Activated CD4-positive, alpha-beta T cell treated with anti-CD3 and anti-CD28 coated beads, Interleukin-2, amount 50 U/mL, for 24 hours (primary cell): Measurements from ENCODE around the gene METTL17.
"Not testable (repeated sequence)": the region's sequence is repeated elsewhere in the genome, so short reads cannot be mapped to it uniquely, and the experiment has no call there.

Experiments used
- DNase-seq, 2 donors: peaks; one replicate each; pipeline ENCODE4 v3.0.0-alpha.2; 2020; ENCODE audit warnings: low read depth in 1 of 2, low spot score in 1 of 2

Gene METTL17

DNA sequence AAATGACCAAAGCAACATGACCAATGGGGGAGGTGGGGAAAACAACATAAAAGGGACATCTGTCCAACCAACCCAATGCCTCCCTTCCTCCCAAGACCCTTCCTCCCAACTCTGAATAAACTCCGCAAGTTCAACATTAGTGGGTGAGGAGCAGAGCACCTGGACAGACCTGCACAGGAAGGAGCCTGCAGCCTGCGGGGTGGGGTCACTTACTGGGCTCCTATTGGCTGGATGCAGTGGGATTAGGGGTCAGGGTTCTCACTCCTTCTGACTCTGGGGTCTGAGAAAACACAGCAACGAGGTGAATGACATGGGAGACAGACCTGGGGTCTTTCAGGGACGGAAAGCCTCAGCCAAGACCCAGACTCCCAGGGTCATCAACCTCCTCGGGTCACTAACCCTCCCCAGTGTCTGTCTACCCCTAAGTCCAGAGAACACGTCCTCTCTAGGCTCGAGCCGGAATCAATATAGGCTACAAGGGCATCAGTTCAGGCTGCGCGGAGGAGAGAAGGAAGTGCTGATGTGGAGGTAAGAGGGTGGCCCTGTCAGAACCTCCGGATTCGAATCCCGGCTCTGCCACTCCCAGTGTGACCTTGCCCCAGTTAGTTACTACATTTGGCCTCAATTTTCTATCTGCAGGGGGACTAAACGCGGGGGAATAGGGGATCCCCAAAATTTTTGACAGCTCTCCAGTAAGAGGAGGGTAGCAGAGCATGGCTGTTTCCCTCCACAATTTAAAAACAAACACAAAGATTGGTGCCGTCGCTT, 34.2 kb downstream of the METTL17 start:
- no peak for DNase-seq

DNA sequence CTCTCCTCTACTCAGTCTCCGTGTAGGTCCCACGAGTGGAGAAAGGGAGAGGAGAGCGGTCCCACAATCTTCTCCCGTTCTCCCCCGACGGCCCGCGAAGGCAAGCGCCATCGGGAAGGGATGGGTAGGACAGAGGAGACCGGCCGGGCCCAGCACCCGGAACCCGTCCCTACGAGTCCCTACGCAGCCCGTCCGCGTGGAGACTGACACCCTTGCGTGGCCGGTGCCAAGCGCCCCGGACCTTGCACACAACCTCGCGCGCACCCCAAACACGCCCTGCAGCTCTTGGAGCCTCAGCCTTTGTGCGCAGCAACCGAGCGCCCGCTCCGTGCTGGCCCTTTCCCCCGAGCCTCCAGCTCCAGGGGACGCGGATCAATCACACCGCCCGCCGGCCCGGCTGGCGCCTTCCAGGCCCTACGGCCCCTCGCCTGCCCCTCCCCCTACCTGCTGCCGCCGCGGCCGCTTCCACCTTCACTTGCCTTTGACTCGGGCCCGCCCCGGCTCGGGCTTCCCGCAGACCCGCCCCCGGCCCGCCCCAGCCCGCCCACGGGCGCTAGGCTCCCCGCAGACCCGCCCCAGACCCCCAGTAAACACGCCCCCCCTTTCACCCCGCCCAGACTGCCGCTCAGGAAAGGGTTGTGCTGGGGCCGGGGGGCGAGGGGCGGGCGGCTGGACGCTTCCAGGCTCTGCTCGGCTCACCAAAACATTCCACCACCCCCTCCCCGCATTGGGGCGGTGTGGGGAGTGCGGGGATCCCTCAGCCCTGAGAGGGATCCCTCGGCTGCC, 35.0 kb downstream of the METTL17 start, which contains the start of gene NDRG2:
TSS of gene NDRG2 (minus strand) at position 477 of the 786 bp plus-strand sequence. CDS start 1,746 bp downstream, outside the sequence.
- peak; percentile 25 to 28 for DNase-seq

DNA sequence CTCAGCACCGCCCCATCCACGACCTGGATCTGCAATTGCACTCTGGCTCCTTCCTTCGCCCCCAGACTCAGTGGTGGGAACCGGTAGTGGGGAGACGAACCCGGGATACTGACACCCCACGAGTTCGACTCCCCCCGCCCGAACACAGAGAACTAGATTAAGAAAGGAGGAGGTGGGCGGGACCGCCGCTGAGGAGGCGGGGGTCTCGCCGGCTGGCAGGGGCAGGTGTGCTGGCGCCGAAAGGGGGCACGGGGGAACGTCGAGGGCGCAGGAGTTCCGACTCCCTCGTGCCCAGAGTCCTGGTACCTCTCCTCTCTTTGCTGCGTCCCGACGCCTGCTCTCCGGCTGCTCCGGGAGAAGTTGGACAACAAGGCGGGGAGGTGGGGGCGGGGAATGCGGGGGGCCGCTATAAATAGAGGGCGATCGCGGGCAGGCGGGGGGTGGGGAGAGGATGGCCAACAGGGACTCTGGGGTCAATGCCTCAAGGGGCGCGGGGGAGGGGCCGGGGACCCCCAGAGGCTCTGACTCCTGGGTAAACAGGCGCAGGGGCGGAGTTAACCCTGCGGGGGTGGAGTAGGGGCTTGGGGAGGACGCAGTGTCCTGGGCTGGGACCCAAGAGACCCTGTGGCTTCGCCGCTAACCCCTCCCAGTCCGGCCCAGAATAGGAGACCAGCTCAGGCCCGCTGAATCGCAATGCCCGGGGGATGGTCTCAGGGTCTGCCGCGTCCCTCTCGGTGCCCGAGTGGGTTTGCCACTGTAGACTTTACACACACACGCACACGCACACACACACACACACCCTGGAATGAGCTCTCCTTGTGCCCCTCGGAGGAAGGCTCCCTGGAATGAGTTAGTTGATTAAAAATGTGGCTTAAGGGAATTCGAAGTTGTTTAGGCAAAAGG, 35.8 kb downstream of the METTL17 start:
- no peak for DNase-seq

DNA sequence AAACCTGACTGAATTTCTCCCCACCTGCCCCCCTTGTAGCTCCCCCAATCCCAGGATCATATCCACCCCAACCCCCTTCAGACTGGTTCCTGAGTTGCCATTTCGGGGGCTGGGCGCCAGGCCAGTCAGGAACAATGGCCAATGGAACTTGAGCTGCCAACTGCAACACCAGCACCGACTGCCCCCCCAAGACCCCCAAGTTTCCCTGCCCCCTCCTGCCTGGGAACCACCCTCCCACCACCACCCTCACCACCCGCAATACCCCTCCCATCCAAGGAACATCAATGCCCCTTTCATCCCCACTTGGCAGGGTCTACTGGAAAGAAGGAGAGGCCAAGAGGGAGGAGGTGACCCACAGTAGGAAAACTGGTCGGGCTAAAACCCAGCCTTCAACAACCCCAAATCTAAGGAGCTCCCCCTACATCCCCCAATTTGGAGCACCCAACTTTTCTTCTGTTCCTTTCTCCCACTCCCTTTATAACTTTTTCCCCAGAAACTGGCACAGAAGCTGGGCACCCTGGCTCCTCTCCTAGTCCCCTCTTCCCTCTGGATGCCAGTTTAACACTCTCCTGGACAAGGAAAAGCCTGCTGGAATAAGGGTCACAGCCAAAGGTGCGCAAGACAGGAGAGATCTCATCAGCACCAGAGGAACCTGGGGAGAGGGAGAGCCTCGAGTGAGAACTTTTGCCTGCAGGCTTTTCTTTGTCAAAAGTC, 36.7 kb downstream of the METTL17 start:
- DNase-seq = no peak

DNA sequence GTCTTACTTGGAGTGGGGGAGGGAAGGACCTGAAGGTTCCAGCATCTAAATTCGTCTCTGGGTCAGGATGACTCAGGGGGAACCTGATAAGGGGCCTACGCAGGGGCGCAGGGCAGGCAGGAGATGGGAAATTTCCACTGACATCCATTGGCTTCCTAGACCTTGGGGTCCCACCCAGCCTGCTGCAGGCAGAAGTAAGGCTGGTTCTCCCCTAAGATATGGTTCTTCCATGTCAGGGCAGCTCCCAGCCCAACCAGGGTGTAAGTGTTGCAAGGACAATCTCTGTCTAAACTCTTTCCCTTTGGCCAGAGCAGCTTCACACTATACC, 37.2 kb downstream of the METTL17 start:
- no peak for DNase-seq

DNA sequence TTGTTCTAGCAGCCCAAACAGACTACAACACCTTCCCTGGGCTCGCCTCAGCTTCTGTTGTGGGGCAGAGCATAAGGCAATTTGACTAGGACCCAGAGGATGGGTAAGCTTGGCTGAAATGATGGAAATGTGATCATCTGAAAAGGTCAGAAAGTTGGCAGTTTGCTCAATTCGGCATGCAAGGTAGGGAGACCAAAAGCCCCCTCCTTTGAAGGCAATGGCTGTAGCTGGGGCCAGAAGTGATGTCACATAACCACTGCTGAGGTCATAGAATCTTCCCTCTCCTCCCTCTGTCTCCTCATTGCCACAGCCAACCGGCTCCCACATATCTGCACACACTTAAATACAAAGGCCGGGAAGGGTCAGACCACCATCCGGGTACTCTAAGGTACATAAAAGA, 40.1 kb downstream of the METTL17 start, which contains the start of gene TPPP2:
TSS of gene TPPP2 (plus strand) at position 301 of the 400 bp plus-strand sequence. CDS start 365 bp downstream, outside the sequence.
- no peak for DNase-seq

DNA sequence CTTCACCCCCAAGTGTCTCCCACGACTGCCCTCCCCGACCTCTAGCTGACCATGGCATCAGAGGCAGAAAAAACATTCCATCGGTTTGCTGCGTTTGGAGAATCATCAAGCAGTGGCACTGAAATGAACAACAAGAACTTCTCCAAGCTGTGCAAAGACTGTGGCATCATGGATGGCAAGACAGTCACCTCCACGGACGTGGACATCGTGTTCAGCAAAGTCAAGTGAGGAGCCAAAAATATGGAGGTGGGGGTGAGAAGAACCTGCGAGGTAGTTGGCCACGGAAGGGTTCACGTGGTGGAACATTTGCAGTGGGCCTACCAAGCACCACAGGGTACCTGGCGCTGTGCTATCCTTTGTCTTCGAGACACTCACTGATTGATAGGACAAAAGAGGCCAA, 40.8 kb downstream of the METTL17 start:
- no peak for DNase-seq

DNA sequence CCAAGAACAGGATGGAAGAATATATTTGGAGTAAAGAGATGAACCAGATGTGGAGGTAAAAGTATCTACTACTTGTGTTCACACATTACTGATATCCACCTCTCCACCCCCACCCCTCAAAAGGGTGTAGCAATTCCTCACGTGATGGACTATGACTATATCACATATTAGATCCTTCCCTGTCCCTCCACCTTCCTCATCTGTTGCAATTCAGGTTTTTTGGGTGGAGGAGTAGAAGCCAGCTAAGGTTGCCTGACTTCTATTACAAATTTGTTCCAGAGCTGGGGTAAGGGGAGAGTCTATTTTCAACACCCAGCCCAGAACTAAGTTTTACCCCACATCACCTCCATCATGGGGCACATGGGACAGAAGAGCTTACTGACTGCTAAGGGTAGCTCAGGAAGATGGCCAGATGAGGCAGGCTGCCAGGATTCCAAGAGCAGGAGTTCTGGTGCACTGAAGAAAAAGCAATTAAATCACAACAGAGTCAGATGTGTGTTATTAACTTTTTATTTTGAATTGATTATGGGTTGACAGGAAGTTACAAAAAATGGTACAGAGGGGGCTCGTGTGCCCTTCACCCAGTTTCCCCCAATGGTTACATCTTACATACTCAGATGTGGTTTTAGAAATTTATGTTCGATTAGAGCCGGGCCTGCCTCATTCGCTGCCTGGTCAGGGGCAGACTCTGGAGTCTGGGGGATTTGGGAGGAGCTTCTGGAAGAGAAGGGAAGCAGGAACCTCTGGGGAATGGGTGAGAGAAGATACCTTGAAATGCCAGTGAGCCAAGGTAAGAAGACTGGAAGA, 42.7 kb downstream of the METTL17 start:
- DNase-seq = no peak

DNA sequence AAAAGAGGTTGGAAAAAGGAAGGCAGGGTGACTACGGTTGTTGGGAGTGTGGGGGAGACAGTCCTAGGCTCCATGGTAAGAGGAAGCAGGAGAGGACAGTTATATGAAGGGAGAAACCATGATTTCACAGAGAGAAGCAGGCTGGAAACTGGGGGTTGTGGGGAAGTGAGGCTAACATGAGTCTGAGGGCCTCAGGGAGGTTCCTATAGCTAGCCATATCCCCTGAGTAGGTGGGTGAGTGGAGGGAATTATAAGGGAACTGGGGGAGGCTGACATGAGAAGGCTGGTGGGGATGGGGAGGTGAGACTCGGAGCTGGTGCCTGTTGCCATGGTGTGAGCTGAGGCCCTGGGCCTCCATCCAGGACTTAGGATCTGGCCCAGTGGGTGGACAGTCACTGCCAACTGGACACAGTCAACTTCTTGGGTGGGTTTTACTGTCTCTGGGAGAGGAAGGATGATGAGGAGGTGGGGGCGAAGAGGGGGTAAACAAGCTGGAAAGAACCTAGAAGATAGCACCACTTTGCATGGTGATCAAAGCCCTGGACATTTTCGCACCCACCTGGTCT, 43.4 kb downstream of the METTL17 start:
- no peak for DNase-seq

DNA sequence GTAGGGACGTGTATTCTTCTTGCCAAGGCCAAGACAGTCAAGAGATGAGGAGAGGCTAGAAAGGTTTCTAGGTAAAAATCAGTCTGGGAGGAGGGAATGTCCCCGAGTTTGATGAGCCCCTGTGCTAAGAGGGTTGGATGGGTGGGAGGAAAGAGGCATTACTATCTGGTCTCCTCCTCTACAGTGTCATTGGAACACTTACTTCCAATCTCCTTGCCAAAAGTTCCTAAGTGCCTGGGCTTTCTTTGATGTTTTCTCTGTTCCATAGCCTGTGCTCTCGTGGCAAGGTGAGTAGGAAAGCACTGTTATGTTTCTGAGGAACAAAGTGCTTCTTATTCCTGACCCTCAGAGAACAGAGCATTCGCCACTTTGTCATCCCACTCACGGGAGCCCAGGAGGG, 44.9 kb downstream of the METTL17 start, which contains the start of gene RNASE13:
TSS of gene RNASE13 (minus strand) at position 101 of the 400 bp plus-strand sequence. CDS start 519 bp downstream, outside the sequence.
- no peak for DNase-seq

DNA sequence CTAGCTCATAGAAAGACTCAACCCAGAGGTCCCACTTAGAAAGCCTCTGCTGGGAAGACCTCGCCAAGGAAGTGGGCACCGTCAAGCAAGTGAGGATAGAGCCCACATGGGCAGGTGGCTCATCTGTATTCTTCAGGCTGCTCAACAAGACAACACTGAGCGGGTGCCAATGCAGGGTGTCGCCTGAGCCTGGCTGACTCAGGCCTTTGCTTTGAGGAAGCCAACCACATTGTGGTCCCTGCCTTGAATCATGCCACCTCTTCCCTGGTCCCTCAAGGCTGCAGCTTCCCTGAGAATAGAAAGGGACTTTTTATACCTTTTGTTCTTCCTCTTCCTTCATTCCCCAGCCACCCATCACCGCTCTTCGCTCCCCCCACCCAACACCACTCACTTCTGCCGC, 47.0 kb downstream of the METTL17 start:
- DNase-seq = no peak

DNA sequence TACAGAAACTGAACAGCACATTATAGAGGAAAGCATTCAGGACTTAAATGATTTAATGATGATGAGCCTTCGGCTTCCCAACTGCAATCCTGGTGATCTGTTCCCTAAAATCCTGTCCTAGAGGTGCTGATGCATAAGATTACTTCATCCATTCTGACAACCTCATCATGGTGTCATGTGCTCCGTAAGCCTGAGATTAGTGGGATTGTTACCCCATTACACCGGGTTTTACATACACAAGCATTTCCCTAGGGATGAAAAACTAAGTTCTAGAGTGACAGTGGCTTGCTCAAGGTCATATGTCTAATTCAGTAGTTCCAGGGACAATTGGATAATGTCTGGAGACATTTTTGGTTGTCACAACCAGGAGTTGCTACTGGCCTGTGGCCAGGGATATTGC, 47.4 kb downstream of the METTL17 start:
- DNase-seq = no peak

DNA sequence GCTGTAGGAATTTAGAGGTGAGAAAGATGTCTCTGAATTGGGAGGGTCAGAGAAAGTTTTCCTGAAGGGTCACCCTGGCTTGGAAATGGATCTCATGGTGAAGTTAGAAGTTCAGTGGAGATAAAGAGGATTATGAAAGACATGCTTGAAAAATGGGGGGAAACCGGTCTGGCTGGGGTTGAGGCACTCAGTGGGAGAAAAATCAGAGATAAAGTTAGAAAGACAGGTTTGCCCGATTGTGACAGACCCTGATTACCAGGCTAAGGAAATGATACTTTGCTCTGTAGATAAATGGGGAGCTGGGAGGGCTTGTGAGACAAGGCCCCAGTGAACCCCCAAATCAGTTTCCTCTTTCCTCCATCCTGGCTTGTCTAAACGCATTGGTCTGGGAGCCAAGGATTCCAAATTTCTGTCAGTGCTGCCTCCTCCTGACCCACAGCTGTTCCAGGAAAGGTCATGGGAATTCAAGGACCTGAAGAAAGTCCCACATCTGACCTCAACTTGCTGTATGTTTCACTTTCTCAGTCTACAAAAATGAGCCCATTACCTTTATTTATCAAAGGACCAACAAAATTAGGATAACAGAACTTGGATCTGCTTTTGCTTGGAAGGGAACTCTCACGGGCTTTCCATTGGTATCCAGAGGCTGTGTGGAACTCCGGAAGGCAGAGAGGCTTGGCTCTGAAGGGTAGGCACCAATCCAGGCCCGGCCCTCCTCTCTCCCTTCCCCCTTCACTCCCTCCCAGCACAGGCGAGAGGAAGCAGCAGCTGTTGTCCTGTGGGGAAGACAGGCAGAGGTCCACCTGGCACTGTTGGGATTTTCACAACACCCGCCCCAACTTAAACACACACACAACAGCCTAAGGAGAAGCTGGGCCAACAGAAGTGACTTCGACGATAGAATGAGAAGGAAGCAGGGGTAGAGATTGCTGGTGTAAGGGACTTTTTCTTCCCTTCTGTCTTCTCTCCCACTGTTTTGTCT, 49.0 kb downstream of the METTL17 start:
- no peak for DNase-seq

DNA sequence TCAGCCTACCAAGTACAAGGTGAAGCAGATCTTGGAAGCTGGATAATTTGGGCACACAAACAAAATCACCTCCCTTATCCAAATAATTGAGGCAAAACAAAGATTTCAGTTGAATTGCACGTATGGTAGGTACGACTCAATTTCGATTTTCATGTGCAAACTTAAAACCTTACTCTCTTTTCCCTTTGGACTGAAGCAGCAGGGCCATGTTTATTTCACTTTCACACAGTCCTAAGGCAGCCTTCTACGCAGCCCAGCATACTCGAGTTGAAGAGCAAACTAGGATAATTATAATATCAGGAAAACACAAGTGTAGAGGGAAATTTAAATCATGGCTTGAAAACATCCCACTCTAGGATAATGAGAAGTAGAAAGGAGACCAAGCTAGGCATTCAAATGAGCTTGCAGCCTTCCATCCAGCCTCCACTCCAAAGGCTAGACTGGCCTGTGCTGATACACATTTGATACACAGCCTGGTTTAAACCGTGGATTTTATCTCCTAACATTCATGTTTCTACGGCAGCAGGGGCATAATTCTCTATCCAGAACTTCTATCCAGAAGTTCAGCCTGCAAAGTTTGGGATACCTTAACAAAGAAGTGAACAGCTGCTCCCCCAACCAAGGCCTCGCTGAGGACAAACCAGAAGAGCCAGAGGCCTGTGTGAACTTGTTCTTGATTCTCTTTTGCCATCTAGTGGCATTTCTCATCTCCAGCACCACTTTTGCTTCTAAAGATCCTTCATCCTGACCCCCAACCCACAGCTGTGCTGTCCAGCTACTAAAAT, 50.0 kb downstream of the METTL17 start:
- DNase-seq = no peak

DNA sequence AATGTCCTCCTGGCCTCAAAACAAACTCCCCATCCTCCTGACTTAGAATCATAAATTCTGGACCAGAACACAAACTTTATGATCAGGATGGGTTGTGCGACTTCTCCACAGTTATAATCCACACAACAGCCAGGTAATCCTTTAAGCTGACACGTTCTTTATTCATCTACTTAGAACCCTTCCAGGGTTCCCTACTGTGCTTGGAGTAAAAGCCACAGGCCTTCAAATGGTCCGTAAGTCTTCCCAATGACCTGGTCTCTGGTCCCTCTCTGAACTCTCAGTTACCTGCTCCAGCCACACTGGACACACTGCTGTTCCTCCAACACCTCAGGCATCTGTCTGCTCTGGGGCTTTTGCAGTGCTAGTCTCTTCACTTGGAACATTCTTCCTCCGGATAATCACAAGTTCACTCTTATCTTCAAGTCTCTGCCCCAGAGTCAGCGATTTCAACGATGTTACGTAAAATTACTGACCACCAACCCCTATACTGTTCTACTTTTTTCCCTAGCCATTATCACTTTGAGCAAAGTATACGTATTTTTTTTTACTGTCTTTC, 50.7 kb downstream of the METTL17 start:
- DNase-seq = no peak

DNA sequence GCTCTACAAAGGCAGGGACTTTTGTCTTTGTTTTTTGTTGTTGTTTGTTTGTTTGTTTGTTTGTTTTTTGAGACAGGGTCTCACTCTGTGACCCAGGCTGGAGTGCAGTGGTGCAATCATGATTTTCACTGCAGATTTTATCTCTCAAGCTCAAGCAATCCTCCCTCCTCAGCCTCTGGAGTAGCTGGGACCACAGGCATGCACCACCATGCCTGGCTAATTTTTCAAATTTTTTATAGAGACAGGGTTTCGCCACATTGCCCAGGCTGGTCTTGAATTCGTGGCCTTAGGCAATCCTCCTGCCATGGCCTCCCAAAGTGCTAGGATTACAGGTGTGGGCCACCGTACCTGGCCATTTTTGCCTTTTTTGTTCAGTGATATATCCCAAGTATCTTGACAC, 51.2 kb downstream of the METTL17 start:
- not testable (repeated sequence) for DNase-seq
